K562 (cell line): ENCODE data around the gene GPR157. TPM values are rescaled to one million over a fixed set of nuclear protein-coding genes. Genes with fewer than 3 reads are reported as not detected.

ENCODE experiments used
- ATAC-seq: fragments of 200-7000 bp; cut with Tn5 transposase; 3 replicates; pipeline ENCODE4 v1.9.1; 2020; ENCODE audit warnings: moderate library complexity
- Bru-seq: library from RNA; stranded (reverse); fragments of 400-500 nt; gene quantifications from one replicate; lab custom pipeline; 2021; lab: Mats Ljungman, UMichigan
- BruChase-seq, 2 experiments: library from RNA; stranded (reverse); fragments of 400-500 nt; gene quantifications; one replicate each; lab custom pipeline; 2021; lab: Mats Ljungman, UMichigan
- BruUV-seq: library from RNA; stranded (reverse); fragments of 400-500 nt; replicated peaks from 2 replicates; lab custom pipeline; 2021; lab: Mats Ljungman, UMichigan
- CTCF ChIA-PET: fragments of 300-600 bp; formaldehyde crosslinking; extraction: SDS; loops from one replicate; lab custom pipeline; 2021; ENCODE audit warnings: low intra/inter-chr PET ratio; lab: Yijun Ruan, JAX
- POLR2A ChIA-PET: fragments of 300-600, 350-650 bp; sonication (Branson Sonifier 250); formaldehyde crosslinking; extraction: SDS; loops from one replicate; lab custom pipeline; 2021; ENCODE audit warnings: antibody characterized with exemption, inconsistent platforms; lab: Yijun Ruan, JAX
- DNase-seq, 4 experiments: peaks; one replicate each; pipeline versions ENCODE4 v3.0.0 to v3.0.0-alpha.2; 2011 to 2018; ENCODE audit warnings: low spot score in 3 of 4, mixed read lengths in 3 of 4; ENCODE audit errors: extremely low read depth in 1 of 4
- FAIRE-seq: peaks from 2 replicates; lab custom pipeline; 2011; peaks lifted over from hg19 to GRCh38; lab: Jason Lieb, UNC
- H2AFZ ChIP-seq: 2 replicates; pipeline ENCODE4 v1.6.0; 2011; ENCODE audit warnings: low read depth, low read length, control low read depth, inconsistent platforms
- H3K27ac ChIP-seq: fragments of 200-600 bp; 3 replicates; pipeline ENCODE4 v1.8.0; 2011; ENCODE audit warnings: low read depth, mild to moderate bottlenecking, control low read depth, inconsistent platforms, low read length, moderate library complexity, mixed read lengths; ENCODE audit errors: extremely low read depth
- H3K27me3 ChIP-seq, 2 experiments: fragments of 300-600 bp in 1 of 2; 2 replicates in 1 of 2; 3 replicates in 1 of 2; pipeline versions ENCODE4 v1.6.0 to v1.8.0; 2011; ENCODE audit warnings: inconsistent platforms in 2 of 2, low read length in 2 of 2, mild to moderate bottlenecking in 1 of 2, mixed read lengths in 1 of 2, moderate library complexity in 1 of 2; ENCODE audit not compliant: control insufficient read depth in 2 of 2, insufficient read depth in 2 of 2
- H3K36me3 ChIP-seq: fragments of 300-600 bp; 3 replicates; pipeline ENCODE4 v1.8.0; 2011; ENCODE audit warnings: mild to moderate bottlenecking, low read length, inconsistent platforms; ENCODE audit not compliant: control insufficient read depth, insufficient read depth
- H3K4me1 ChIP-seq, 2 experiments: fragments of 200-600 bp in 1 of 2; replicated peaks in 1 of 2; 2 replicates in 1 of 2; 3 replicates in 1 of 2; pipeline versions ENCODE4 v1.5.1 to v1.8.0; 2011; ENCODE audit warnings: inconsistent platforms in 2 of 2, low read length in 2 of 2, mild to moderate bottlenecking in 1 of 2, mixed read lengths in 1 of 2, moderate library complexity in 1 of 2; ENCODE audit not compliant: control insufficient read depth in 2 of 2, insufficient read depth in 2 of 2
- H3K4me2 ChIP-seq: 2 replicates; pipeline ENCODE4 v1.6.1; 2011; ENCODE audit warnings: low read length, control low read depth, inconsistent platforms, mixed read lengths; ENCODE audit not compliant: insufficient read depth
- H3K4me3 ChIP-seq: fragments of 200-600 bp; sonication (generic), shearing (Covaris generic); 2 replicates; pipeline ENCODE4 v1.5.1; 2016; ENCODE audit warnings: control low read depth, inconsistent platforms
- H3K79me2 ChIP-seq: fragments of 200-600 bp; 3 replicates; pipeline ENCODE4 v1.8.0; 2011; ENCODE audit warnings: low read length, inconsistent platforms; ENCODE audit not compliant: control insufficient read depth, insufficient read depth
- H3K9ac ChIP-seq, 2 experiments: 2 replicates each; pipeline versions ENCODE4 v1.6.0 to v1.6.1; 2011; ENCODE audit warnings: low read depth in 2 of 2, low read length in 2 of 2, control low read depth in 1 of 2, inconsistent platforms in 1 of 2, mild to moderate bottlenecking in 1 of 2, mixed read lengths in 1 of 2; ENCODE audit not compliant: insufficient read depth in 1 of 2
- H3K9me1 ChIP-seq: one replicate; pipeline ENCODE4 v1.6.0; 2011; ENCODE audit warnings: inconsistent platforms, mild to moderate bottlenecking, low read length, moderate library complexity; ENCODE audit not compliant: control insufficient read depth, insufficient read depth
- H3K9me3 ChIP-seq: replicated peaks from 2 replicates; pipeline ENCODE4 v1.5.1; 2011; ENCODE audit warnings: low read depth, low read length, inconsistent platforms; ENCODE audit not compliant: control insufficient read depth, insufficient read depth
- H4K20me1 ChIP-seq: replicated peaks from 2 replicates; pipeline ENCODE4 v1.6.1; 2011; ENCODE audit warnings: low read length, inconsistent platforms, mixed read lengths; ENCODE audit not compliant: control insufficient read depth, insufficient read depth
- ATF1 ChIP-seq, 2 experiments: fragments of 450-650 bp in 1 of 2; IDR thresholded peaks; 2 replicates each; pipeline ENCODE4 v1.6.1; 2016; ENCODE audit warnings: missing compliant biosample characterization in 1 of 2, missing genetic modification characterization in 1 of 2
- FIP1L1 ChIP-seq: fragments of 200-400 bp; formaldehyde crosslinking; IDR thresholded peaks from 2 replicates; pipeline ENCODE4 v1.6.1; 2018; ENCODE audit warnings: mild to moderate bottlenecking, low read depth, low read length; ENCODE audit not compliant: poor library complexity, severe bottlenecking
- FOXJ2 ChIP-seq: fragments of 200-800 bp; sonication (Bioruptor generic); IDR thresholded peaks from 2 replicates; pipeline ENCODE4 v1.6.1; 2016; ENCODE audit warnings: missing genetic modification characterization, missing compliant biosample characterization
- KLF13 ChIP-seq: fragments of 450-650 bp; IDR thresholded peaks from 2 replicates; pipeline ENCODE4 v1.6.1; 2016; ENCODE audit warnings: missing genetic modification characterization, low read depth, mild to moderate bottlenecking, missing compliant biosample characterization, moderate library complexity, borderline replicate concordance
- TSC22D4 ChIP-seq: fragments of 450-650 bp; IDR thresholded peaks from 2 replicates; pipeline ENCODE4 v1.6.1; 2016; ENCODE audit warnings: missing genetic modification characterization, missing biosample characterization, control low read depth
- ZNF830 ChIP-seq: fragments of 250-450 bp; sonication (Bioruptor Pico); IDR thresholded peaks from 2 replicates; pipeline ENCODE4 v1.5.0; 2021; ENCODE audit warnings: mild to moderate bottlenecking
- ZSCAN32 ChIP-seq: fragments of 450-650 bp; formaldehyde crosslinking; IDR thresholded peaks from 2 replicates; pipeline ENCODE4 v1.4.0; 2020; ENCODE audit warnings: mild to moderate bottlenecking, moderate library complexity
- WGBS: fragments of 100-300 bp; shearing (Covaris generic); methylation state at CpG from one replicate; pipeline ENCODE4 v1.1.6; 2016; ENCODE audit warnings: low coverage, mixed read lengths; ENCODE audit not compliant: insufficient coverage; ENCODE audit errors: missing lambda C conversion rate; 5-methylcytosine and 5-hydroxymethylcytosine counted together
- in situ Hi-C: fragments of 300-500 bp; cut with MboI; formaldehyde crosslinking; loops from 4 replicates; pipeline ENCODE4 v1.15.0; 2018; ENCODE audit warnings: inconsistent platforms, mixed read lengths
- intact Hi-C: fragments of 100-400 bp; cut with micrococcal nuclease; formaldehyde crosslinking; loops from 2 replicates; pipeline ENCODE4 v1.14.2; 2022
- long read RNA-seq, 3 experiments: library from polyadenylated mRNA in 2 of 3; library from RNA in 1 of 3; unstranded in 2 of 3; stranded (forward) in 1 of 3; transcript quantifications; one replicate each; pipeline ENCODE4 v2.0.0, GENCODE V29; 2019 to 2022
- polyA minus RNA-seq, 3 experiments: library from RNA; depleted of rRNA, polyadenylated mRNA; stranded (reverse); fragments of >200 nt; gene quantifications; 2 replicates each; pipeline ENCODE4 v1.2.3, GENCODE V29; 2011
- polyA plus RNA-seq, 8 experiments: library from polyadenylated mRNA; depleted of rRNA in 4 of 8; stranded (reverse) in 5 of 8; unstranded in 3 of 8; fragments of >200 nt; fragmentation: Nextera tagmentation in 2 of 8; fragmentation: Illumina TruSeq in 1 of 8; extraction: Ambion mirVana in 2 of 8; extraction: Trizol in 1 of 8; gene quantifications; 2 replicates each; pipeline versions ENCODE4 v1.2.1 to v1.2.3, GENCODE V29; 2011 to 2014; ENCODE audit warnings: inconsistent platforms in 1 of 8, missing spikeins in 1 of 8
- total RNA-seq, 7 experiments: library from RNA; depleted of rRNA in 6 of 7; stranded (reverse); fragments of >200 nt in 6 of 7; fragmentation: Illumina TruSeq in 2 of 7; extraction: Trizol in 2 of 7; gene quantifications; 2 replicates each; pipeline versions ENCODE4 v1.2.1 to v1.2.3, GENCODE V29; 2011 to 2021; ENCODE audit warnings: low replicate concordance in 1 of 7

Gene GPR157, protein sequence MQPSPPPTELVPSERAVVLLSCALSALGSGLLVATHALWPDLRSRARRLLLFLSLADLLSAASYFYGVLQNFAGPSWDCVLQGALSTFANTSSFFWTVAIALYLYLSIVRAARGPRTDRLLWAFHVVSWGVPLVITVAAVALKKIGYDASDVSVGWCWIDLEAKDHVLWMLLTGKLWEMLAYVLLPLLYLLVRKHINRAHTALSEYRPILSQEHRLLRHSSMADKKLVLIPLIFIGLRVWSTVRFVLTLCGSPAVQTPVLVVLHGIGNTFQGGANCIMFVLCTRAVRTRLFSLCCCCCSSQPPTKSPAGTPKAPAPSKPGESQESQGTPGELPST
- 0.12 and 0.14 TPM in 2 replicates for total RNA-seq (2011; cell fraction: chromatin; rRNA removed; ENCODE audit: low replicate concordance)
- total RNA-seq (2011; cell fraction: nucleolus; rRNA removed): 0.26 and 1.2 TPM in 2 replicates
- 0.22 and 0.61 TPM in 2 replicates for total RNA-seq (2011; cell fraction: nucleoplasm; rRNA removed)
- total RNA-seq (2014; rRNA removed) (0.08 TPM in 1 of 2 replicates, not detected in the other), total RNA-seq (2014; rRNA removed; fragmentation: Illumina TruSeq; extraction: Trizol) (0.03 TPM in 1 of 2 replicates, not detected in the other), total RNA-seq (2015; rRNA removed; fragmentation: Illumina TruSeq; extraction: Trizol) (0.04 TPM in 2 replicates), total RNA-seq (2021) (0.18 and 0.87 TPM in 2 replicates), polyA plus RNA-seq (2011; rRNA removed) (0.04 TPM in 1 of 2 replicates, not detected in the other), polyA plus RNA-seq (2014; fragmentation: Illumina TruSeq; extraction: Trizol) (0.03 and 0.04 TPM in 2 replicates), polyA plus RNA-seq (2014; fragmentation: Nextera tagmentation; extraction: Ambion mirVana) (not detected), polyA plus RNA-seq (2014; rRNA removed) (0.01 and 0.05 TPM in 2 replicates), polyA minus RNA-seq (2011; rRNA and poly(A)+ RNA removed) (0.04 TPM in 1 of 2 replicates, not detected in the other), Bru-seq, nascent RNA (percentile 28 among the genes with signal in this experiment), BruChase-seq, experiment 1, labeled RNA remaining after a 2-hour chase (percentile 16 among the genes with signal in this experiment), BruChase-seq, experiment 2, labeled RNA remaining after a 6-hour chase (percentile 17 among the genes with signal in this experiment)
- 0.01 and 0.06 TPM in 2 replicates for polyA plus RNA-seq (2011; cell fraction: cytosol; rRNA removed)
- polyA plus RNA-seq (2011; cell fraction: nucleus; rRNA removed): 0.01 and 0.14 TPM in 2 replicates
- polyA plus RNA-seq (2012): 0.19 and 1.0 TPM in 2 replicates
- 0.46 TPM in 1 of 2 replicates, not detected in the other for polyA minus RNA-seq (2011; cell fraction: cytosol; rRNA and poly(A)+ RNA removed)
- polyA minus RNA-seq (2011; cell fraction: nucleus; rRNA and poly(A)+ RNA removed): 0.33 and 0.40 TPM in 2 replicates
- long read RNA-seq, experiment 1, partial matches to known transcripts: 0 of 1 reads
- long read RNA-seq, experiment 1, other reads (novel, unspliced or antisense): 1 of 1 reads
- long read RNA-seq, experiment 2: 0 reads
- long read RNA-seq, experiment 3: 0 reads

DNA sequence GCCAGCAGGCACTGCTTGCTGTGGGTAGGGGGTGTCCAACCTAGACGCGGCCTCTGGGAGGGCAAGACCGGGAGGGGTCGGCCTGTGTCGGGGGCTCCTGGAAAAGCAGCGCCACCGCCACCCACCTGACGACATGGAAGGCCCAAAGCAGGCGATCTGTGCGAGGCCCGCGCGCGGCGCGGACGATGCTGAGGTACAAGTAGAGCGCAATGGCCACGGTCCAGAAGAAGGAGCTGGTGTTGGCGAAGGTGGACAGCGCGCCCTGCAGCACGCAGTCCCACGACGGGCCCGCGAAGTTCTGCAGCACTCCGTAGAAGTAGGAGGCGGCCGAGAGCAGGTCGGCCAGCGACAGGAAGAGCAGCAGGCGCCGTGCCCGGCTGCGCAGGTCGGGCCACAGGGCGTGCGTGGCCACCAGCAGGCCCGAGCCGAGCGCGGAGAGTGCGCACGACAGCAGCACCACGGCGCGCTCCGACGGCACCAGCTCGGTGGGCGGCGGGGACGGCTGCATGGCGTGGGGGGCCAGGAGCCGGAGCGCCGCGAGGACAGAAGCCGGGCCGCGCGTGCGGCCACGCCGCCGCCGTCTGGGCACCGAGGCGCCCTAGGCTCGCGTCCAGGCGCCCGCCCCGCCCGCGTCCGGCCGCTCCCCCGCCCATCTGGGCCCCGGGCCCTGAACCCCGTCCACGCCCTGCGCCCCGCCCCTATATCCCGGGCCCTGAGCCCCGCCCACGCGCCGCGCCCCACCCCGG, at the start of gene GPR157:
GPR157 (minus strand) TSS at position 583 of the 746 bp plus-strand sequence; CDS start at position 508, 75 bp downstream.
- H4K20me1 ChIP-seq: no peaks in the 10 kb centered on the region
- ChIA-PET CTCF (interaction anchor here (1.1 kb wide), 1 partner anchor 68 kb away, joined by 4 read pairs; no protein-coding TSS in a partner anchor), POLR2A (interaction anchor here (0.6 to 1.1 kb wide), 3 partner anchors 26 to 146 kb away, joined by 3 to 4 read pairs (median 3); no protein-coding TSS in a partner anchor)
- H2AFZ ChIP-seq: peak within 1 kb of the TSS; percentile 94
- FAIRE-seq (no peak), DNase-seq (peak in 3 of 4 experiments; percentile 85 to 100 (median 100)), ATAC-seq (peak; percentile 98)
- H3K4me1 ChIP-seq: peaks cover 0 to 17% of the 10 kb centered on the region in 2 experiments; a peak in 2 of 5 replicates
- peak within 1 kb of the TSS in 1 of 2 experiments; percentile 88; a peak in 3 of 4 replicates for H3K9ac ChIP-seq
- intact Hi-C loops (no loop called here), in situ Hi-C loops (no loop called here)
- WGBS: 13% methylated on average over 47 of the region's 92 CpGs
- H3K9me1 ChIP-seq: no peaks in the 10 kb centered on the region
- H3K27me3 ChIP-seq: peaks cover 5 to 31% of the 10 kb centered on the region in 2 experiments; a peak in 4 of 5 replicates
- H3K79me2 ChIP-seq: no peaks in the 10 kb centered on the region
- no peak within 1 kb of the TSS for H3K27ac ChIP-seq
- H3K4me2 ChIP-seq: peak within 1 kb of the TSS; percentile 75
- no peaks in the 10 kb centered on the region for H3K36me3 ChIP-seq
- H3K4me3 ChIP-seq: peak within 1 kb of the TSS; percentile 47
- H3K9me3 ChIP-seq: no peaks in the 10 kb centered on the region
- no TSS peak for BruUV-seq
- no peak for TF ChIP-seq TSC22D4 (tag)
- peak; percentile 49 for TF ChIP-seq FIP1L1
- no peak for TF ChIP-seq ZSCAN32
- 0 out of 2 replicates have a peak, but pooled peaks have one; percentile 21 for TF ChIP-seq KLF13
- TF ChIP-seq ATF1 (CRISPR knock-in tag; IDR thresholded peaks at IDR 0.05): no peak
- 0 out of 2 replicates have a peak, but pooled peaks have one; percentile 17 for TF ChIP-seq ATF1 (tag; IDR thresholded peaks at IDR 0.05)
- TF ChIP-seq ZNF830 (CRISPR knock-in tag): no peak
- no peak for TF ChIP-seq FOXJ2 (tag)
